GM21360 (cell line): Measurements from ENCODE around the gene PPP1R10.
A peak's percentile ranks its signal among the peaks of the same experiment; 100 is the strongest.
"Not testable (repeated sequence)": the region's sequence is repeated elsewhere in the genome, so short reads cannot be mapped to it uniquely, and the experiment has no call there.

ENCODE experiments used
- ATAC-seq: cut with Tn5 transposase; IDR thresholded peaks from one replicate; pipeline ENCODE4 v1.9.1; 2021; ENCODE audit warnings: mild to moderate bottlenecking, moderate library complexity; ENCODE audit not compliant: unreplicated experiment

PPP1R10 gene

GRCh38 chr6:30616811-30617564 is at the start of gene PPP1R10:
Gene PPP1R10, minus strand, starts transcription at chr6:30617243. Its CDS starts 7,299 bp downstream, at chr6:30609944.
- ATAC-seq, result peak; percentile 67

- ATAC-seq, result not testable (repeated sequence)
Measured at GRCh38 chr6:30666300-30666699, 49.3 kb upstream of the PPP1R10 start.

DNA sequence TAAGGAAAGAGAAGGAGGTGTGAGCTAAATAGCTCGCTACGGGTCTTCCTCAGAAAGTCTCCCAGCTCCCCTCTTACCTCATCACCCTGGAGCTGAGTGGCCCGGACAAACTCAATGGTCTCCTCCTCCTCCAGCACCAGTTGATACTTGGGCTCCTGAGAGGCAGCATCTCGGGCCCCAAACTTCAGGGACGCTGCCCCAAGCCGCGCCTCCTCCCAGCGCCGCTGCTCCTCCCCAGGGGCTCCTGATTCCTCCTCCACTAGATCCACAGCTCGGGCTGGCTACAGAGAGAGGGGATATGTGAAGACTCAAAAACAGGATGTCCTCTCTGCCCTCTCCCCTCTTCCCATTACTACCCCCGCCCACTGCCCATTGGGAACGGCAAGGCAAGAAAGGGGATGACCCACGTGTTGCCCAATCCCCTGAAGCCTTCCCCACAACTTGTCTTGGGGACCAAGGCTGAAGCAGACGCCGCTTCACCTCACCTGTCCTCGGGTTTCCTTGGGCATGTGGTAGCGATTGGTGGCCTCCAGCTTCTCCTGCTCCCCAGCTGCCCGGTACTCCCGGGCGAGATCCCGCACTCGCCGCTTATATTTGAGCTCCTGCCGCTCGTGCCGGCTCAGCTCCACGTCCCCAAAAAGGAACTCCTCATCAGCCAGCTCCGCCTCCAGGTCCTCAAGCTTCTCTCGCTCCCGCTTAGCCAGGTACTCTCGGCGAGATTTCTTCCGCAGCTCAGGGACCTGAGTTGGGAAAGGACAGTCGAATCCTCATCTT is 48.1 kb upstream of the PPP1R10 start:
- ATAC-seq, result no peak

- not testable (repeated sequence) for ATAC-seq
Measured at GRCh38 chr6:30657922-30658321, 40.9 kb upstream of the PPP1R10 start.

- ATAC-seq, result no peak
Measured at GRCh38 chr6:30657454-30657853, 40.4 kb upstream of the PPP1R10 start.

DNA sequence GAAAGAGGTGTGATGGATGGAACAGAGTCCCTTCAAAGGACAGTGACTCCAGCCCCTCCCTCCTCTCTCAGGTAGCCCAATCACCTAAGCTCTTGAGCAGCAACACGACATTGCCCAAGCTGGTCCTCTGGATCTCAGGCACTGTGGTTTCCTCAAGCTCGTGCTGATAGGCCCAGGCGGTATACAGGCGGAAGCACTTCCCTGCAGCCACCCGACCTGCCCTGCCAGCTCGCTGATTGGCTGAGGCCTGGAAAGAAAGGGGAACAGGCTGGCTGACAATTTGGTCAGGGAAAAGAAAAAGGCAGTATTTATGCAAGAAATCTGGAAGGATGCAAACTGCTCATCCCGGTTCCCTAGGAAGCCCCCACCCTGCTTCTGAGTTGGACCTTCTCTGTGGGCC is 39.5 kb upstream of the PPP1R10 start:
- ATAC-seq, result no peak

DNA sequence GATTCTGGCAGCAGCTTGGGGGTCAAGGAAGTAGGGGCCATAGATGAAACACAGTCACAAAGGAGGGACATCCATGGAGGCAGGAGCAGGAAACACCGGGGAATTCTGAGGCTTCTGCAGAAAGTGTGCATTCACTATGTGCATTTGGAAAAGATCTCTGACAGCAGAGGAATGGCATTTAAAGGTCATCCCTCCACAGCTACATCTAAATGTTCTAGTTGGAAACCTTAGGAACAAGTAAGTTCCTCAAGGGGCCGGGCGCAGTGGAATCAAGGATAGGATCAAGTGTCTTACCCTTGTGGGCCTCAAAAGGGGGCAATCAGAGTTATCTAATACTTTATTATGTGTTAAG is 38.7 kb upstream of the PPP1R10 start:
- ATAC-seq, result no peak

- no peak for ATAC-seq
Measured at GRCh38 chr6:30654798-30655742, 38.0 kb upstream of the PPP1R10 start.

DNA sequence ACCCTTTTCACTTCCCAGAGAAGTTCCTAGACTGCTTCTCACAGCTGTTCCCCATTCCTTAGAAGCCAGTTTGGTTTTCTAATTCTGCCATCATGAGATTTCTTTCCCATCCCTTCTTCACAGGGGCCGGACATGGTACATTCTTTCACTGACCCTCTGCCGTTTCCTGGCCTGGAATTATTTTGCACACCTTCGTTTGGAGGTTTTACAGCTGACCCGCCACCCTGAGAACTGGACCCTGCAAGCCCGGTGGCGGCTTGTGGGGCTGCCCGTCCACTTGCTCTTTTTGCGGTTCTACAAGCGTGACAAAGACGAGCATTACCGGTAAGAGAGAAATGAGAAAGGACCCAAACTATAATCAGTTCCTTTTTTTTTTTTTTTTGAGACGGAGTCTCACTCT is 34.1 kb upstream of the PPP1R10 start:
- no peak for ATAC-seq

GRCh38 chr6:30647242-30648116 is 30.4 kb upstream of the PPP1R10 start:
- ATAC-seq, result peak; percentile 56

GRCh38 chr6:30646450-30647241 is 29.6 kb upstream of the PPP1R10 start, which contains the start of gene C6orf136:
Gene C6orf136, plus strand, starts transcription at chr6:30647133. Its CDS starts 99 bp downstream, at chr6:30647232.
- peak; percentile 41 for ATAC-seq

DNA sequence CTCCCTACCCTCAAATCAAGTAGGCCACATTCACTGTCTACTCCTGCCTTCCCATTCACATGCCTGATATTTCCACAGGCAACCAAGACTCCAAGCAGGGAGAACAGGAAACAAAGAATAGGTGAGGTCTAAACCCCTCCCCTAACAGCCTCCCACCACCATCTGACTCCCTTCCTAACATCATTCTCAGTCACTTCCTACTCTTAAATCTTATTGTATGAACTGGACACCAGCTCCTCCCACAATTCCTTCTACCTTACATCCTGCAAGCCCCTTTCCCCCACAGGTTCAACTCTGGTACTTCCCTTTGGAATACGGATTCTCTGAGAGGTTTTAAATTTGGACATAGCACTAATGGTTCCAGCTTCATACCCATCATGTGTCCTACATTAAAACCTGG is 28.9 kb upstream of the PPP1R10 start:
- ATAC-seq, result no peak

DNA sequence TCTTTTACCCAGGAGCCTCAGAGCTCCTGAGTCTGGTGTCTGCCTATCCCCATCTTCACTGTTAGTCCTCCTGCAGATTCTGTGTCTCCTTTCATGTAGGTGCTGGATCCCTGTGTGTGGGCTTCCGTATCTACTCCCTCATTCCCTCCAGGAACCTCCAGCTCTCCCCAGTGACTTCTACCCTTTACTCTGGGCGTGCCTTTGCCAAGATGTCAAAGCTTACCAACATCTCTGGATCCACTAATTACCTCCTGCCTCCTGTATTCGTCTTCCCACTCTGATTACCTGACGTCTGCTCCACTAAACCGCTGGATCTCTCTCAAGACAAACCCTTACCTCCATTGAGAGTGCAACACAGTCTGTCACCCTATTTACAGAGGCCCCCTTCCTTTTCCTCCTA is 27.7 kb upstream of the PPP1R10 start:
- no peak for ATAC-seq

- ATAC-seq, result no peak
Measured at GRCh38 chr6:30643656-30644055, 26.6 kb upstream of the PPP1R10 start.

DNA sequence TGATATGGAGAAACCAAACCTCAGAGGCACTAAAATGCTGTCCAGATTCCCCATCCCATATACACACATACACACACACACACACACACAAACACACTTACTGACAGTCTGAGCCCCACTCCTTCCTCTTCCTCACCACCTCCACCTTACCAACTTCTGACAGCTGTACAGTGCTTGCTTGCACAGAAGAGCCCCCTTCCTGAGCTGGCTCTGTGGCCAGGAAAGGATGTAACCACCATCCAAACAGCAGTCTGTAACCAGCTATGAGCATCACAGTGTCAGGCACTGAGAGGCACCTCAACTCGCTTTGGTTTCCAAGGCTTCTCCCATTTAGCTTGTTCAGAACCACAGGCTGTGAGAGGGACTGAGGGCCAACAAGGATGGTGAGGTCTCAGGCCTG is 24.0 kb upstream of the PPP1R10 start:
- ATAC-seq, result no peak

DNA sequence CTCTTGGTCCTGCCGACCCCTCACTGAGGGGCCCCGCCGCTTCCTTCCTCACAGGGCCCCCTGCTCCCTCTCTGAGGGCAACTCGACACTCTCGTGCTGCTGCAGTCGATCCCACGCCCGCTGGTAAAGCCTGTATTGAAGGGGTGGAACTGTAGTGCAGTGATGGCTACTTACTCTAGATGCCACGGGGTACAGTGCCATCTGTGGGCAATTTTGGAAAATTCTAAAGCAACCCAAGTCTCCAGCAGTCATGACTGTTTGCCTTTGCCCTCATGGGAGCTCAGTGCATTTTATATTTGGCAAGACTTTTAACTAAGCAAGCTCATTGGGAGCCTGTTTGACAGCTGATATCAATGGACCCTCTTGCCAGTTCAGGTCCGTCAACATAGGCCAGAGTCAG is 23.4 kb upstream of the PPP1R10 start:
- ATAC-seq, result no peak

DNA sequence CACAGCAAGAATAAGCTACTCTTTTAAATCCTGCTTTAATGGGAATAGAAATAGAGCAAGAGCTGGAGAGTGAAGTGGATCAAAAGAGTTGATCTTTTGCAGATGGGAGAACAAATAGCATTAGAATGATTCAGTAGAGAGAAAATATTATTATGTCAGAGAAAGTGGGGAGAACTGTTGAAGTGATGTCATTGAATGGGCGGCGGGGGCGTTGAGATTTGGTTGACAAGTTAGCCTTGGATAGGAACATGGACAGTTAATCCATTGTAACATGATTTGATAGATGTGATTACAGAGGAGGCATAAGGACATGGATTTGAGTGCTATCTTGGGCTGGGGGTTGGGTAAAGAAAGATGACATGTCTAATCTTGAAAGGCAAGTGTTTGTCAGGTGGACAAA is 18.8 kb upstream of the PPP1R10 start:
- ATAC-seq, result no peak

DNA sequence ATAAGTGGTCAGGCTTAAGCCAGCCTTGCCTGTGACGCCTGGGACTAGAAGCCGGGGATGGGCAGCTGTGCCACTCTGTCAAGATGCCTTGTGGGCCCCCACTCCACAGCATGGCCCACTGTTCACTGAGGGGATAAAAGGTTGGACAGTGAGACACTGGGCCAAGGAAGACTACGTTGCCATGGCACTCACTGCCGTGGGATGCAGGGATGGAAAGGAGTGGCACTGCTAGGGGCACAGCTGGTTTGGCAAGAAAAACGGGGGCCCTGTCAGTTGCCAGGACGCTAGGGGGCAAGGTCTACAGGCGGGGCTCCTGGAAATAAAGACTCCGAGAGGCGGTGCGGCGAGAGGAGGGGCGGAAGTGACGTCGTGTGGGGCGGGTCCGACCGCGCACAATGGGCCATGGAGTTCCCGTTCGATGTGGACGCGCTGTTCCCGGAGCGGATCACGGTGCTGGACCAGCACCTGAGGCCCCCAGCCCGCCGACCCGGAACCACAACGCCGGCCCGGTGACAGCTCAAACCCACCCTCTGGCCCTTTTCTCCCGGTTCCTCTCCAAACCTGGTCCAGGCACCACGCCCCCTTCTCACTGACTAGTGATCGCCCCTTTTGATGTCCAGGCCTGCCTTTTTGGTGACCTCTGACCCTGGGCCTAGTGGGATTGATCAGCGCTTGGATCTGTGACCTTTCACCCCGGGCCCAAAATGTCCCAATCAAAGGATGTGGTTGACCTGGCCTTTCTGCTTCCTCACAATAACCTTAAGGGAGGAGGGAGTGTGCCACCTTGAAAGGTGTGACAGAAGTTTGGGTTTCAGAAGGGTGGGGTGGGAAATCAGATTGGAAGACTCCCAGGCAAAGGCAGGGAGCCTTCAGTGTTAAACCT is 9.7 kb upstream of the PPP1R10 start, which contains the start of gene ATAT1:
Gene ATAT1 (plus strand): TSS at position 391 of the 883 bp plus-strand sequence.
- peak; percentile 81 for ATAC-seq
